T-helper 2 cell (primary cell): Measurements from ENCODE around the gene CCDC178.
A peak's percentile ranks its signal among the peaks of the same experiment; 100 is the strongest.
"Not testable (repeated sequence)": the region's sequence is repeated elsewhere in the genome, so short reads cannot be mapped to it uniquely, and the experiment has no call there.

Experiments
- DNase-seq, 5 experiments: peaks; one replicate each; pipeline versions ENCODE4 v3.0.0 to v3.0.0-alpha.2; 2012 to 2022

CCDC178 gene

DNA sequence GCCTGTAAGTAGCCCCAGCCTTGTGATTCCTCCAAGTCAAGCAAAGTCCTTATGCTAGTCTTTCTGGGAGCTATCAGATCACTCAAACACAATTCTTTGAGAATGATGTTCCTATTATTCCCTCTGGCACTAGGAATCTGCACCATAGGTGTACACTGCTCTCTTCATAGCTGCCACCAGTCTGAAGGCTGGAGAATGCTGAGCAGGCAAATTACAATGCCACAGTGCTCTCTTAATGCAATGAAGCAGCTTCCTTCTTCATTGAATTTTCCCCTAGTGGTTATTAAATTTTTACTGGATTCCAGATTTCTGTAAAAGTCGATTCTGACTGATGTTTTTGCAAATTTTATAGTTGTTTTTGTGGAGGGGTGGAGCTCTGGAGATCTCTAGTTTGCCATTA lies 84.8 kb downstream of the CCDC178 start:
- no peak for DNase-seq

DNA sequence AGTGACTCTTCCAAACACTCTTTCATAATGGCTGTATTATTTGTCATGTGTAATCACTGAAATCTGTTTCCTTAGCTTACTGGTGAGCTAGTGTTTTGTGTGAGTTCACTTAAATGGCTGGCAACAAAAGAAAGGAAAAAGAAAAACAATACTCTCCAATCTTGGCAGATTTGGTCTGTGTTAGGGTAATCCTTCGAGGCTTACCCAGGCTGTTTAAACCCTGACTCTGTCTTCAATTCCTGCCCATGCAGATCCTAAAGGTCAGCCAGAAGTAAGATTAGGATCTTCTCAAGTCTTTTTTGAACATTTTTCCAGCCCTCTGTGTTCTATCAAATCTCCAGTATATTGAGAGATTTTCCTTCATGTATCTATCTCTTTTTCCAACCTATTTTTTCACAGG lies 85.3 kb downstream of the CCDC178 start:
- no peak for DNase-seq

DNA sequence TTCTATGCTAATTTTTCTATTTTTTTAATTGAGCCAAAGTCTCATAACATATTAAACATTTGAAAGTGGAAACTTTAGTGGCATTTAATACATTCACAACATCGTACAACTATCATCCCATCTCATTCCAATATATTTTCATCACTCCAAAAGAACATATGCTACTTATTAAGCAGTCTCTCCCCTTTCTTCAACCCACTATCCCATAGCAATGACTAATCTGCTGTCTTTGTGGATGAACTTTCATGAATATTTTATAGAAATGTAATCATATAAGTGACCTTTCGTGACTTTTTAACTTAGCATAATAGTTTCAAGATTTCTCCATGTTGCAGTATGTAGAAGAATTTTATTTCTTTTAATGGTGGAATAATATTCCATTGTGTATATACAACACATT lies 90.3 kb downstream of the CCDC178 start:
- DNase-seq, result no peak

DNA sequence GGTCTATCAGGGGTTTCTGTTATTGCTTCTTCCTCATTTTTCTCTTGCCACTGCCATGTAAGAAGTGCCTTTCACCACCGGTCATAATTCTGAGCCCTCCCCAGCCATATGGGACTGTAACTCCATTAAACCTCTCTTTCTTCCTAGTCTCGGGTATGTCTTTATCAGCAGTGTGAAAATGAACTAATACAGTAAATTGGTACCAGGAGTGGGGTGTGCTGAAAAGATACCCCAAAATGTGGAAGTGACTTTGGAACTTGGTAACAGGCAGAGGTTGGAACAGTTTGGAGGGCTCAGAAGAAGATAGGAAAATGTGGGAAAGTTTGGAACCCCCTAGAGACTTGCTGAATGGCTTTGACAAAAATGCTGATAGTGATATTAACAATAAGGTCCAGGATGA lies 100.8 kb downstream of the CCDC178 start:
- not testable (repeated sequence) for DNase-seq

DNA sequence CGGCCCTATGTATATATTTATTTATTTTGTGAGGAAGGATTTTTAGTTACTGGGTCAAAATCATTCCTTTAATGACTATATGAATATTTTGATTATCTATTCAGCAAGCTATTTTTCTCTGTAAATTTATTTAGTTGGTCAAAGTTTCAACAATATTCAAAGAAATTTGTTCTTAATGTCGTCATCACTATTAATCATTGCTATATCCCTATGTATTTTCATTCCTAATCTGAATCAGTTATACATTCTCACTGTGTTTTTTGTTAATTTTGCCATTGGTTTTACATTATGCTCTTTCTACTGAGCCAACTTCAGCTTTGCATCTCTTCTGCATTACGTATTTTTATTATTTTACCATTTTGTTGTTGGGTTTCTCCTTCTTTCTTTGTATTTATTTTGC lies 105.7 kb downstream of the CCDC178 start:
- no peak for DNase-seq

DNA sequence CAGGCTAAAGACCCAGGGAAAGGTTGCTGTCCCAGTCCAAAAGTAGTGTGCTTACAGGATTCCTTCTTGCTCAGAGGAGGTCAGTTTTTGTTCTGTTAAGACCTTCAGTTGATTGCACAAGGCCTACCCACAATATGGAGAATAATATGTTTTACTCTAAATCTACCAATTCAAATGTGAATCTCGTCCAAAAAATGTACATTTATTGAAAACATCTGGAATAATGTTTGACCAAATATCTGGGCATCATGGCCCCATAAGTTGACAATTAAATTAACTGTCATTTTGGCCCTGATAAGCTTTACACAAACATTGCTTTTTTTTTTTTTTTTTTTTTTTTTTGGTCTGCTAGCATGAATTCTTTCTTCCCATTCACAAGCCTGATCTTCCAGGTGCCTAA lies 109.8 kb downstream of the CCDC178 start:
- no peak for DNase-seq

DNA sequence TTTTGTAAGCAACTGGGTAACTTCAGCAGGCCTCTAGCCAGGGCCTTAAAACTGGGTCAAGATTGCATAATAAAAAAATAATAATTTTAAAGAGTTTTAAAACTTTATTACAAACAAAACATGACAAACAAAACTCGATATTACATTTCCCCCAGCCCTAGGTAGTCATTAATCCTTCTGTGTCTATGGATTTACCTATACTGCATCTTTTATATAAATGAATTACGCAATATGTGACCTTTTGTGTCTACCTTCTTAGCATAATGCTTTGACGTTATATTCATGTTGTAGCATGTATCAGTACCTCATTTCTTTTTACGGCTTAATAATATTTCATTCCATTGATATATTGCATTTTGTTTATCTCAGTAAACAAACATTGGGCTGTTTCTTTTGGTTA lies 113.5 kb downstream of the CCDC178 start:
- DNase-seq, result no peak

DNA sequence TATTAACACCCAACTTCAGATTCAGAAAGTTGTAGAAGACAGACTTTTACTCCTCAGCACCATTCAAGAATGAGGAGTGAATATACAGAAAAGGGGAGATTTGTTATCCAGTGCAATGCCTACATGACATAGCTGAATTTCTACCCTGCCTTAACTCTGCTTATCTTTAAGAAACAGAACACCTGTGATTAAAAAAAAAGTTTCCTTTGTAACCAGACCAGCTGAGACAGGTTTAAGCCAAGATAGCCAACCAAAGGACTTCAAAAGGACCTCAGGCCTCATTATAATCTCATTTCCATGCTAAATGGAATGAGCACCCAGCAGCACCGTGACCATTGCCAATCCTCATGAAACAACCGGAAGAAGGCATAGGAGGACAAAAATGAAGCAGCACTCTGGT lies 122.9 kb downstream of the CCDC178 start:
- no peak for DNase-seq

DNA sequence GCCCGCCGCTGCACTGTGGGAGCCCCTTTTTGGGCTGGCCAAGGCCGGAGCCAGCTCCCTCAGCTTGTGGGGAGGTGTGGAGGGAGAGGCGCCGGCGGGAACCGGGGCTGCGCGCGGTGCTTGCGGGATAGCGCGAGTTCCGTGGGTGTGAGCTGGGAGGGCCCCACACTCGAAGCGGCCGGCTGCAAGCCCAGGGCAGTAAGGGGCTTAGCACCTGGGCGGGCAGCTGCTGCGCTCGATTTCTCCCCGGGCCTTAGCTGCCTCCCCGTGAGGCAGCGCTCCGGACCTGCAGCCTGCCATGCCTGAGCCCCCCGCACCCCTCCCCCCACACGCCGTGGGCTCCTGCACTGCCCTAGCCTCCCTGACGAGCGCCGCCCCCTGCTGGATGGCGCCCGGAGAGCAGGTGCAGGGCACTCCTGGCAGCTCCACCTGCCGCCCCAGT lies 124.4 kb downstream of the CCDC178 start:
- DNase-seq, result no peak

DNA sequence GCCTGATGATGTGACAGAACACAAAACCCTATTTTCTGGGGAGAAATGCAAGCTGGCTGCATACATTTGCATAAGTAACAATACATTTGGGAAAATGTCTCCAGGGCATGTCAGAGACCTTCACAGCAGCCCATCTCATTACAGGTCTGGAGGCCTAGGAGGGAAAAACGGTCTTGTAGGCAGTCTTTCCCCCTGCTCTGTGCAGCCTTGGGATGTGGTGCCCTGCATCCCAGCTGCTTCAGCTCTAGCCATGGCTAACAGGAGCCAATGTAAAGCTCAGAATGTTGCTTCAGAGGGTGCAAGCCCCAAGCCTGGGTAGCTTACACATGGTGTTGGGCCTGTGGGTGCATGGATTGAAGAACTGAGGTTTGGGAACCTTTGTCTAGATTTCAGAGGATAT lies 133.0 kb downstream of the CCDC178 start:
- no peak for DNase-seq

DNA sequence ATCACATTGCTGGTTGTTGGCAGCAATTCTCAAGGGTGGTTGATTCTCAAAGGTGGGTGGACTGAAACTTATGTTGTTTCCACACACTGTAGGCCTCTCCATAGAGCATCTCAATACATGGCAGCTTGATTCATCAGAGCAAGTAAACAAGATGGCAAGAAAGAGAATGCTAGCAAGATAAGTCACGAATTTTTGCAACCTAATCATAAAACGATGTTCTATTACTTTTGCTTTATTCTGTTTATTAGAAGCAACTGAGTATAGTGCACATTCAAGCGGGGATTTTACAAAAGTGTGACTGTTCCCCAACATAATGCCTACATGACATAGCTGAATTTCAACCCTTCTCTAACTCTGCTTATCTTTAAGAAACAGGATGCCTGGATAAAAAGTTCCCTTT lies 136.2 kb downstream of the CCDC178 start:
- DNase-seq, result no peak

DNA sequence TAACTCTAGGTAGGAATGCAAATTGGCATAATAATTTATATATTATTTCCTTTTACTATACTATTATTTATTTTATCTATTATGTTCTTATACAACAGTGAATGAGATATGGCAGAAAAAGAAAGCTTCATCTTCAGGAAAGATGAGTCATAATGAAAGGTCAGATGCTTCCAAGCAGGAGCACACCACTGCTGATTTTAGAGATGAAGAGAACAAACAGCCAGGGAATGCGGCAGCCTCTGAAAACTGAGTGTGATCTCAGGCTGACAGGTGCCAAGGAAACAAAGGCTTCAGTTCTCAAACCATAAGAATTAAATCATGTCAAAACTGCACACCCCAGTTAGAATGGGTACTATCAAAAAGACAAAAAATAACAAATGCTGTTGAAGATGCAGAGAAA lies 149.0 kb downstream of the CCDC178 start:
- no peak for DNase-seq

DNA sequence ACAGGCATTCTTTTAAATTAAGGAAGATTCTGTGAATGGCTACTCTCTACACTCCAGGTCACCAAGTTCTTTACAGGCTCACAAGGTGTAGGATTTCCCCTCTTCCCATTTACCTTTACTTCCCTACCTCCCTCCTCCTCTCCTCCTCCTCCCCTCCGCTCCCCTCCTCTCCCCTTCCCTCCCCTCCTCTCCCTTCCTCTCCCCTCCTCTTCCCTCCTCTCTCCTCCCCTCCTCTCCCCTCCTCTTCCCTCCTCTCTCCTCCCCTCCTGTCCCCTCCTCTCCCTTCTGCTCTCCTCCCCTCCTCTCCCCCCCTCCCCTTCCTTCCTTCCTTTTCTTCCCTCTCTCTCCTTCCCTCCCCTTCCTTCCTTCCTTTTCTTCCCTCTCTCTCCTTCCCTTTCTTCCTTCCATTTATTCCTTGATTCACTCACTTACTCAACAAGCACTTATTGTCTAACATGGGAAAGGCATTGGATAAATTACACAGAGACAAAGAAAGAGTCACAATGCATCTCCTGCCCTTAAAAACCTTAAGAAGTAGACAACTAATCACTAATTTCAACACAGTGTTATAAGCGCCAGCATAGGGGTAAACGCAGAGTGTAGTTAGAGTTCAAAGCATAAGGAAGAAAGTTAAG lies 152.3 kb downstream of the CCDC178 start:
- DNase-seq, result no peak

DNA sequence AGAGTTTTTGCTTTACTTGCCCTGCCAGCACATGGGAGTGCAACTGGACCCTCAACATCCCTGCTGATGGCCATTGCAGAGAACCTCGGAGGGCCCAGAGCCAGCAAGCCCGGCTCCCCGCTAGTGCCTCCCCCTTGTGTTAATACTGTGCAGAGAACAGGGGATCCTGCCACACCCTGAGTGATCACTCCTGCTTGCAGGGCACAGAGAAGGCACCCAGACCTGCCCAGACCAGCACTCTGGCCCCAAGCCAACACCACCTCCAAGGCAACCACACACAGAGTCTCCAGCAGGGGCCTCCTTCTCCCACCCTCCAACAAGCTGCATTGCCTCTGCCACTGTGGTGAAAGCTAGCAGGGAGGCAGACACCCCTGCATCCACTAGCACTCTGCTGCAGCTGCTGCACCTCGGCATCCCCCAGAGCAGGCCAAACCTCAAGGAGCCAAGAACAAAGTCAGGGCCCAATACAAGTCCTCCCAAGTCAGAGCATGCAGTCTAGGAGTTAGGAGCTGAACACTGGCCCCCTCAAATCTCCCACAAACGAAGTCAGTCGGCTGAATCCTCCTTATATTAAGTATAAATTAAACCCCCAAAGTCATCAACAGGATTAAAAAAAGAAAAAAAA lies 157.7 kb downstream of the CCDC178 start:
- DNase-seq, result no peak

DNA sequence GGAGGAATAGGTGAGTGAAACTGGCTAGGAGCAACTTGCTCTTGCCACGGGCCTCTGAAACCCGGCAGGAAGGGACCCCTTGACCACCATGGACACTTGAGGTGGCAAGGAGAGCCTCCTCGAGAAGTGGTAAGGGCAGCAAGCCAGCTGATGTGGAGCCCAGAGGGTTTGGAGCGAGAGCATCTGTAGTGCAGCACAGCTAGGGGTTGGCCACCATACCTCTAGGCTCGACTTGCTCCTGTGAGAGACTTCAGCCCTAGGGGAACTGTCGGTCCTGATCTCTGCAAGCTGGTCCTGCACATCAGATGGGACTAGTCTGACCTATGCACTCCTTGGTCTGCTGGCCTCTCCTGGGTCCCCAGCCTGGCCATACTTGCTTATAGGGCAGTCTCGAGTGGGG lies 158.4 kb downstream of the CCDC178 start:
- no peak for DNase-seq

DNA sequence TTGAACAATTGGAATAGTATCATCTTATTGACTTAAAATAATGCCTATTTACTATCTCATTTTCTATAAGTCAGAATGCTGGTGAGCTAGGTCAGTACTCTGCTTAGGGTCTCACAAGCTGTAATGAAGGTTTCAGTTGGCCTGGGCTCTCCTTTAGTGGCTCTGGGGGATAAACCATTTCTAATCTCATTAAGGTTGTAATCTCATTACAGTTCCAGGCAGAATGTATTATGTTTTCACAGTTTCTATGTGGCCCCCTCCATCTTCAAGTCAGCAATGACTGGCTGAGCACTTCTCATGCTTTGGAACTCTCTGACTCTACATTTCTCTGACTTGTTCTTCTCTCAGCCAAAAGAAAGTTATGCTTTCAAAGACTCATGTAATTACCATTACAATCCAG lies 163.1 kb downstream of the CCDC178 start:
- no peak for DNase-seq

DNA sequence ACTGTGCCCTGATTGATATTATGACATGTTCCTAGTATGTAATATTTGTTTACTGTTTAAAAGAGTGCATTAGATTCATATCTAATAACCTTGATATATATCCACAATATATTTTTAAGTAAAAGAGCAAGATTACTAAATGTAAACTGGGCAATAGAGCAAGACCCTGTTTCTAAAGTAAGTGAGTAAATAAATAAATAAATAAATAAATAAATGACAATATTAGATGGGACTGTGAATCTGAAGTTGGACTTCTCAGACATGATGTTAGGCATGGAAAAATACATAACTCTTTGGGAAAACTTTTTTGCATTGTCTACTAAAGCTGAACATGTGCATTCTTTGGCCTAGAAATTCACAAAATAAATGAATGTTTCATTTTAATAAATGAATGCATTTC lies 164.7 kb downstream of the CCDC178 start:
- DNase-seq, result no peak

DNA sequence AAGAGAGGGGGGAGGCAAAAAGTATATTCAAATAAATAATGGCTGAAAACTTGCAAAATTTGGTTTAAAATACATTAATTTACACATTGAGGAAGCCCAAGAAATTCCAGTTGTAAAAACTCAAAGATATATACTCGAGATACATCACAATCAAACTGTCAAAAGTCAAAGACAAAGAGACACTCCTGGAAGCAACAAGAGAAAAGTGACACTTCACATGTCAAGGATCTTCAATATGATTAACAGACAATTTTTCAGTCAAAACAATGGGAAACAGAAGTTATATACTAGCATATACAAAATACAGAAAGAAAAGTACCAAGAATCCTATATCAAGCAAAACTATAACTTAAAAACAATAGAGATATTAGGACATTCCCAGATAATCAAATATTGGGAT lies 170.2 kb downstream of the CCDC178 start:
- DNase-seq, result no peak

DNA sequence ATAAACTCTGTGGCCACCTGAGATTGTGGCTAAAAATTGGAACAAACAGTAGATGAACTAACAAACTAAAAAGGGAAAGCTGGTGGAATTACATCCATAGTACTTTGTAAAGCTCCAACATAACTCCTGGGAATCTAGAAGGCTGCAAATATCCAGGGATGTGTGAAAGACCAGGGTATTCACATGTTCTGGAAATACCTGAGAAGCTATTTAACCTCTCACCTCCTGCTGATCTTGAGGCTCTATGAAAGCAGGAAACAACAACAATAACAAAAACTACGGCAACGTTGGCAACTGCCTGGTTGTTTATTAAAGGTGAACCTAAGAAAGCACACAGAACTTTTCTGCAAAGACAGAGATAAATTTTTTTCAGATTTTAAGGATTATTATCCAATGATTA lies 171.3 kb downstream of the CCDC178 start:
- DNase-seq, result no peak

DNA sequence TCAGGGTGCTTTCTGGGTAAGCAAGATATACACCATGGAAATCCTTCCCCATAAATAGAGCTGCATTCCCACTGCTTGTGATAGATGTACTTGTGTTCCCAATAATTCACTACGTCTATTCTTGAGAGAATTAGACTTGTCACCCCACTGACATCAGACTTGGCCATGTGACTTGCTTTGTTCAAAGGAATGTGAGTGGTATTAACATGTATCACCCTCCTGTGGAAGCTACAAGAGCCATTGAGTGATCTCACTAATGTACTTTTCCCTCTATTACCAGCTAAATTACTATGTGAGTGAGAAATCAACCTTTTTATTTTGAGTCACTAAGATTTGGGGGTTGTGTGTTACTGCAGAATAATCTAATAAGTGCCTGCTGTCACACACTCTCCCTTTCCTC lies 176.0 kb downstream of the CCDC178 start:
- DNase-seq, result no peak

DNA sequence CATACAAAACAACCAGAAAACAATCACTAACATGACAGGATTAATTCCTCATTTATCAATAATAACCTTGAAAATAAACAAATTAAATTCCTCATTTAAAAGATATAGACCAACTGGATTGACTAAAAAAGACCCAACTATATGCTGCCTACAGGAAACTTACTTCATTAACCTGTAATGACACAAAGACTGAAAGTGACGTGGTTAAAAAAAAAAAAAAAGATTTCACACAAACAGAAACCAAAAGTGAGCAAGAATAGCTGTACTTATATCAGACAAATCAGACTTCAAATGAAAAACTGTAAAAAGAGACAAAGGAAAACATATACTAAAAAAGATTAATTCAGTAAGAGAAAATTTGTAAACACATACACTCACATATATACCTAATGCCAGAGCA lies 201.2 kb downstream of the CCDC178 start:
- peak in 1 of 5 experiments; percentile 12 for DNase-seq

DNA sequence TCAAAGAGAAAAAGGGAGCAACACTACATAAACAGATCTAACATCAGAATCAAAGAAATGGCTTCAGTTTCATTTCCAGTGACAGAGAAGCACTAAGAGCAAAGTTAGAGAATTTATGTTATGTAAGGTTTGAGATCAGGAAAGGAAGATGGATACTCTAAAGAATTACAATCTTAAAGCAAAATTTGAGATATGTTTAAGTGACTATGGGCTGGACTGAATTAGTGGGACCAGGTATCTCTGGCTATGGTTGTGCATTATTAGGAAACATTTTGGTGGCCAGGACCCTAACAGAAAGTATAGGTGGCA lies 208.2 kb downstream of the CCDC178 start:
- no peak for DNase-seq

DNA sequence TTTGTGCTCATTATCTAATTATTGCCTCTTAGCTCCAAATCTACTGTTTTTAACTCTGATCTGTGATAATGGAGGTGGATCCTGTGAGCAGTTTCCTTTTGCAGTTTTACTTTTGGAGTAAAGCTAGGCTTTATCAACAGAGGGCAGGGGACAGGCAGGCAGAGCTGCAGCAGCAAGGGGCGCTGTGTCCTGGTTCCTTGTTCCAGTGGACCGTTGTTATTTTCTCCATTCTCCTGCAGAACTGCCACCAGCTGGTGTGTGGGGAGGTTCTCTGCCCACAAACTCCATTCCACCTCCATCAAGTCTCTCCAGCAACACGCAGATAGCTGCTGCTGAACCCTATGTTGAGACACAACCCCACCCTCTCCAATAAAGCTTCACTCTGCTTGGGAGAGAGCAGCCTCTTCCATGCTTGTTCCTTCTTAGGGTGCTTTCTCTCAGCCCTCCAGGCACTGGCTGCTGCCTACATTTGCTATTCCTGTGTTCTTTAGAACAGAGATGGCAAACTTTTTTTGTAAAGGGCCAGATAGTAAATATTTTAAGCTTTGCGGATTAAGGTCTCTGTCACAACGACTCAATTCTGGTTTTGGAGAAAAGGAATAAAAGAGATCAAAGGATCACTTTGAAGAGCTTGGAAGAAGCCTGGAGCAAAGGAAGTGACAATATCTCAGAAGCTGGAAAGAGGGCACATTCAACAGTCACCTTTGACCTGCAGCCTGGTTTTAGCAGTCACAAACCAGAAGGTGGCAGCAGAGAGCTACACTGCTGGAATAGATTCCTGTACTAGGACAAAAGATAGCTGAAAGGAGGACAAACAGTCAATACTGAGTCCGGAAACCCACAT lies 208.8 kb downstream of the CCDC178 start:
- DNase-seq, result peak in 2 of 5 experiments; percentile 3 to 57

DNA sequence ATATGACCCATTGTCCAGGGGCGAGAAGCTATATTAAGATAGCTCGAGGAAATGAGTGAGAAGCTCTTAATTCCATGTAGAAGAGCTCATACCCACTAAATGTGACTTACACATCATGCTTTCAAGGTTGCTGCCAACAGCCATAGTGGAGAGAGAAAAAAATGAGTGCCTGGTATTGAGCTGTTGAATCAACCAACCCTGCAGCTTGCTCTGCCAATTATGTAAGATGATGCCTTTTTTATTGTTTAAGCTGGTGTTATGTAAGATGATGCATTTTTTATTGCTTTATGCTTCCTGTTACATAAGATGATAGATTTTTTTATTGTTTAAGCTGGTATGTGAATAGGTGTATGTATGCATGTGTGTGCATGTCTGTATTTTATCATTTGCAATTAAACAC lies 228.2 kb downstream of the CCDC178 start:
- no peak for DNase-seq
